Measurements from ENCODE around the gene UBASH3B. TPM values are rescaled to one million over a fixed set of nuclear protein-coding genes. Genes with fewer than 3 reads are reported as not detected.

UBASH3B gene
- total RNA-seq, 2 donors from 2014 or later, result 0.78 to 12.9 TPM

DNA sequence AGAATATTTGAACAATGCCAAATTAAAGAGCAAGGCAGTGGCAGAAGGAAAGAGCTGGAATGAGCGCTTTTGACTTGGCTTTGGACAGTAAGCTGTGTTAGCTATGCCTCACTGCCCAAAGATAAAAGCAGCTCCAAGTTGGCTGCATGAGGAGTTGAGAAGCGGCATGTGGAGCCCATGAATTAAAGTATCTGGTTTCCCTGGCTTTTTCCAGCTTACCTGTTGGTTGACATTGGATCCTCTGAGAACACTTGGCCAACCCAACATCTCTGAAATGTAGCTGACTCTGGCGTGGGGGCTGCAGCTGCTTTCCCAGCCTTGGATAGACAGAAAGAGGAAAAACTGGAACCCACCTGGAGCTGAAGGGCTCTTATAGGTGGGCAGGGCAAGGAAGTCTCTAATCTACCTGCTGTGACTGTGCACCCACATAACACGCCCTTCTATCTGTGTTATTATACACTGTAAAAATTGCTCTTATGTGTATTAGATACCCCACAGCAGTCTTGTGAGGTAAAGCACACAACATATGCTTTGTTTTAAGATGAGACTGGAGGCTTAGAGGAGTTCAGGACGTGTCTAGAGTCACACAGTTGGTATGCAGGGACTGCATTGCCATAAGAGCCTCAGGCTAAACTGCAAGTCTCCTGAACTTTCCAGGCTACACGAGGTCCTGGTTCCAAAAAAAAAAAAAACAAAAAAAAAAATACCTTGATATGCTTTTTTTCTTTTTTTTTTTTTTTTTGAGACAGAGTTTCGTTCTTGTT lies 5.8 kb downstream of the UBASH3B start:
- ATAC-seq, result no peak
- no peak overlapping the region for H3K27ac ChIP-seq
- peaks cover 7% of the 10 kb centered on the region for H3K4me1 ChIP-seq
- 82 to 89% methylated on average over 7 of the region's 7 CpGs for WGBS, 2 donors
- no peak for DNase-seq
- H3K27me3 ChIP-seq, result no peaks in the 10 kb centered on the region
- no peaks in the 10 kb centered on the region for H3K36me3 ChIP-seq (replicated peaks in 1 of 2; ENCODE audit: insufficient read depth in 1 of 2, low read depth in 2 of 2)
- TF ChIP-seq, protein P1, sequence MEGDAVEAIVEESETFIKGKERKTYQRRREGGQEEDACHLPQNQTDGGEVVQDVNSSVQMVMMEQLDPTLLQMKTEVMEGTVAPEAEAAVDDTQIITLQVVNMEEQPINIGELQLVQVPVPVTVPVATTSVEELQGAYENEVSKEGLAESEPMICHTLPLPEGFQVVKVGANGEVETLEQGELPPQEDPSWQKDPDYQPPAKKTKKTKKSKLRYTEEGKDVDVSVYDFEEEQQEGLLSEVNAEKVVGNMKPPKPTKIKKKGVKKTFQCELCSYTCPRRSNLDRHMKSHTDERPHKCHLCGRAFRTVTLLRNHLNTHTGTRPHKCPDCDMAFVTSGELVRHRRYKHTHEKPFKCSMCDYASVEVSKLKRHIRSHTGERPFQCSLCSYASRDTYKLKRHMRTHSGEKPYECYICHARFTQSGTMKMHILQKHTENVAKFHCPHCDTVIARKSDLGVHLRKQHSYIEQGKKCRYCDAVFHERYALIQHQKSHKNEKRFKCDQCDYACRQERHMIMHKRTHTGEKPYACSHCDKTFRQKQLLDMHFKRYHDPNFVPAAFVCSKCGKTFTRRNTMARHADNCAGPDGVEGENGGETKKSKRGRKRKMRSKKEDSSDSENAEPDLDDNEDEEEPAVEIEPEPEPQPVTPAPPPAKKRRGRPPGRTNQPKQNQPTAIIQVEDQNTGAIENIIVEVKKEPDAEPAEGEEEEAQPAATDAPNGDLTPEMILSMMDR (IDR thresholded peaks at IDR 0.05), result no peak
- TF ChIP-seq POLR2A (IDR thresholded peaks at IDR 0.05), result no peak
- H3K9me3 ChIP-seq, result no peaks in the 10 kb centered on the region
- no peak overlapping the region for H3K4me3 ChIP-seq
- intact Hi-C loops (cut with DNase I), result no loop called here

DNA sequence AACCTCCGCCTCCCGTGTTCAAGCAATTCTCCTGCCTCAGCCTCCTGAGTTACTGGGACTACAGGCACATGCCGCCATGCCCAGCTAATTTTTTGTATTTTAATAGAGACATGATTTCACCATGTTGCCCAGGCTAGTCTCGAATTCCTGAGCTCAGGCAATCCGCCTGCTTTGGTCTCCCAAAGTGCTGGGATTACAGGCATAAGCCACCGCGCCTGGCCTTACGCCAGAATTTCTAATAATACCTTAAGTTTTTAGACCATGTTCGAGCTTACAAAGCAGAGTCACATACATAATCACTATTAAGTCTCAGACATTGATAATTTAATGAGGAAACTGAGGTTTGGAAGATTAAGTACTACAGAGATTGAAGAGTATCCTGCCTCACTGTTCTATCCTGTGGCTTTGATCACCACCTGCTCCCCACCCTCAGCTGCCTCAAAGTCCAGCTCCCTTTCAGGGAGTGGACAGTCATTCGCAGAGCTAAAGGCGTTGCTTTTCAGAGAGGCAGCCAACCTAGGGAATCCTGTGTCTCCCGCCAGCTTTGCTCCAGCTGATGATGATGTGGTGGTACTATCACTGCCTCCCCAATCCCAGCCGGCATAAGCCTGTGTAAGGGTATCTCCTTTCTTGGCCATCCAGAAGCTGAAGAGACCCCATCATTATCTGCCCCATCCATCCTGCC lies 7.7 kb downstream of the UBASH3B start:
- H3K9me3 ChIP-seq, result no peaks in the 10 kb centered on the region
- no peaks in the 10 kb centered on the region for H3K27me3 ChIP-seq
- 87 to 89% methylated on average over 11 to 13 of the region's 13 CpGs for WGBS, 2 donors
- intact Hi-C loops (cut with DNase I), result no loop called here
- TF ChIP-seq POLR2A (IDR thresholded peaks at IDR 0.05), result no peak
- TF ChIP-seq, protein P1 (IDR thresholded peaks at IDR 0.05), result no peak
- ATAC-seq (no peak), DNase-seq (no peak)
- H3K4me3 ChIP-seq, result no peak overlapping the region
- H3K27ac ChIP-seq, result no peak overlapping the region
- H3K36me3 ChIP-seq (replicated peaks in 1 of 2; ENCODE audit: insufficient read depth in 1 of 2, low read depth in 2 of 2), result no peaks in the 10 kb centered on the region
- no peaks in the 10 kb centered on the region for H3K4me1 ChIP-seq

DNA sequence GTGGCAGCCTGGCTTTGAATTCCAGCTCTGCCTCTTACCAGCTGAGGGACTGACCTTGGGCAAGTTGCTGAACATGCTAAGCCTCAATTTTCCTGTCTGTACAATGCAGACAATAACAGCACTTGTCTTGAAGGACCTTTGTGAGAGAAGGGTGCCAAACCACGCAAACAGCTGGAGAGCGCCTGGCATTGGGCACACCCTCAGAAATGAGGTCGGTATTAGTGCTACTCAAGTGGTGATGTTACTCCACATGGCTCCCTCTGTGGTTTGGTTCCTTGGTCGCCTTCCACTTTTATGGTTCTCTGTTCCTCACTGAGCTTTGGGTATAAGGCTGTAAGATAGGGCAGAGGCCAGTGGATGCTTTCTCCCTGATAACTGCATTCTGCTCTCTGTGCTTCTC lies 8.2 kb downstream of the UBASH3B start:
- Histone ChIP-seq H3K27me3 (no peaks in the 10 kb centered on the region), H3K4me1 (no peaks in the 10 kb centered on the region), H3K4me3 (no peak overlapping the region), H3K9me3 (no peaks in the 10 kb centered on the region), H3K36me3 (replicated peaks in 1 of 2; ENCODE audit: insufficient read depth in 1 of 2, low read depth in 2 of 2) (no peaks in the 10 kb centered on the region), H3K27ac (no peak overlapping the region)
- no peak for TF ChIP-seq POLR2A (IDR thresholded peaks at IDR 0.05)
- TF ChIP-seq, protein P1 (IDR thresholded peaks at IDR 0.05), result no peak
- DNase-seq (no peak), ATAC-seq (no peak)
- intact Hi-C loops (cut with DNase I), result no loop called here
- 67 to 70% methylated on average over 4 of the region's 4 CpGs for WGBS, 2 donors

DNA sequence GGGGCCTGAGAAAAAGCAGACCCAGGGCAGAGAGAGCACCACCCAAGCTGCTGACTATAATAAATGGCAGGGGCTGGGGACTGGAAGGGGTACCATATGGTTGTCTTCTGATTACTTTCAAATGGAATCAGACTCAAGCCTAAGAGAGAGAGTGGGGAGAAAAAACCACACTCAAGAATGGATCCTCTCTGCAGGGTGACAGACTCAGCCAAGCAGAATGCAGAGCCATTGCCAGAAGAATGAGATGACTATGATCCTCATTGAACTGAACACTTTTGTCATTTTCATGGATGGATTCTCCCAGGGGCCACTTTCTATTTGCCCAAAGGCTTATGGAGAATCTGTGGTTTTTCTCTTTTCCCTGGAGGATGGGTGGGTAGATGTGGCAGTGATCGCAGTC lies 8.7 kb downstream of the UBASH3B start:
- Histone ChIP-seq H3K36me3 (replicated peaks in 1 of 2; ENCODE audit: insufficient read depth in 1 of 2, low read depth in 2 of 2) (no peaks in the 10 kb centered on the region), H3K27ac (no peak overlapping the region), H3K4me3 (no peak overlapping the region), H3K27me3 (no peaks in the 10 kb centered on the region), H3K4me1 (no peaks in the 10 kb centered on the region), H3K9me3 (no peaks in the 10 kb centered on the region)
- no peak for ATAC-seq
- intact Hi-C loops (cut with DNase I), result no loop called here
- DNase-seq, result no peak
- TF ChIP-seq, protein P1 (IDR thresholded peaks at IDR 0.05), result no peak
- no peak for TF ChIP-seq POLR2A (IDR thresholded peaks at IDR 0.05)
- 100% methylated on average over 1 of the region's 1 CpG for WGBS, 2 donors
